Caco-2 (cell line): ENCODE data around the gene GDF7. TPM values are rescaled to one million over a fixed set of nuclear protein-coding genes. Genes with fewer than 3 reads are reported as not detected.
A peak's percentile ranks its signal among the peaks of the same experiment; 100 is the strongest.

Source experiments
- BruUV-seq: library from RNA; stranded (reverse); fragments of 400-500 nt; replicated peaks from 2 replicates; lab custom pipeline; 2021; lab: Mats Ljungman, UMichigan
- CTCF ChIA-PET: fragments of 300-600 bp; sonication (Branson Sonifier 250); formaldehyde crosslinking; loops from one replicate; lab custom pipeline; 2022; ENCODE audit warnings: antibody characterized with exemption; lab: Charles Lee
- POLR2A ChIA-PET: fragments of 300-600 bp; sonication (Branson Sonifier 250); formaldehyde crosslinking; loops from one replicate; lab custom pipeline; 2022; ENCODE audit warnings: antibody characterized with exemption; lab: Charles Lee
- DNase-seq, 2 experiments: peaks; one replicate each; pipeline versions ENCODE4 v3.0.0 to v3.0.0-alpha.2; 2020 to 2022
- H3K27me3 ChIP-seq: replicated peaks from 2 replicates; pipeline ENCODE4 v1.6.0; 2011; ENCODE audit warnings: low read length; ENCODE audit not compliant: control insufficient read depth, insufficient read depth
- H3K36me3 ChIP-seq: 2 replicates; pipeline ENCODE4 v1.5.1; 2011; ENCODE audit warnings: low read length; ENCODE audit not compliant: control insufficient read depth, insufficient read depth
- H3K4me1 ChIP-seq: fragments of 250-450 bp; sonication (Bioruptor Pico); 2 replicates; pipeline ENCODE4 v1.5.1; 2020; ENCODE audit warnings: mild to moderate bottlenecking
- H3K4me3 ChIP-seq: 2 replicates; pipeline ENCODE4 v1.5.1; 2011; ENCODE audit warnings: low read depth, mild to moderate bottlenecking, control low read depth, low read length
- H3K9me3 ChIP-seq: fragments of 250-450 bp; sonication (Bioruptor Pico); 2 replicates; pipeline ENCODE4 v1.5.1; 2020; ENCODE audit warnings: mild to moderate bottlenecking, moderate library complexity
- H3K27ac Mint-ChIP-seq: one replicate; pipeline ENCODE4 v1.8.0; 2022; ENCODE audit warnings: mixed read lengths; ENCODE audit not compliant: unreplicated experiment
- H3K27me3 Mint-ChIP-seq: one replicate; pipeline ENCODE4 v1.8.0; 2022; ENCODE audit warnings: mixed read lengths; ENCODE audit not compliant: insufficient read depth, unreplicated experiment
- H3K36me3 Mint-ChIP-seq: one replicate; pipeline ENCODE4 v1.8.0; 2022; ENCODE audit warnings: mild to moderate bottlenecking, mixed read lengths; ENCODE audit not compliant: insufficient read depth, unreplicated experiment
- H3K4me1 Mint-ChIP-seq: one replicate; pipeline ENCODE4 v1.8.0; 2022; ENCODE audit warnings: low read depth, mixed read lengths; ENCODE audit not compliant: unreplicated experiment
- H3K4me3 Mint-ChIP-seq: one replicate; pipeline ENCODE4 v1.8.0; 2022; ENCODE audit warnings: mild to moderate bottlenecking, moderate library complexity, mixed read lengths; ENCODE audit not compliant: unreplicated experiment
- H3K9me3 Mint-ChIP-seq: one replicate; pipeline ENCODE4 v1.8.0; 2022; ENCODE audit warnings: mixed read lengths; ENCODE audit not compliant: unreplicated experiment
- CTCF ChIP-seq, 2 experiments: fragments of 200-600 bp in 1 of 2; IDR thresholded peaks; 1 replicate in 1 of 2; 2 replicates in 1 of 2; pipeline versions ENCODE4 v1.5.1 to v1.8.0; 2011 to 2022; ENCODE audit warnings: antibody characterized with exemption in 1 of 2, control low read depth in 1 of 2, inconsistent platforms in 1 of 2, low read depth in 1 of 2, low read length in 1 of 2, mild to moderate bottlenecking in 1 of 2, moderate library complexity in 1 of 2; ENCODE audit not compliant: insufficient read depth in 1 of 2, severe bottlenecking in 1 of 2, unreplicated experiment in 1 of 2
- intact Hi-C: fragments of 100-400 bp; cut with micrococcal nuclease; formaldehyde crosslinking; loops from one replicate; pipeline ENCODE4 v1.10.0; 2022; ENCODE audit not compliant: unreplicated experiment
- total RNA-seq: library from RNA; stranded (reverse); gene quantifications from 2 replicates; pipeline ENCODE4 v1.2.3, GENCODE V29; 2022

GDF7 gene
- total RNA-seq, 1 experiment from 2014 or later: 1.7 TPM

- peak overlapping the region; percentile 54 for H3K4me3 ChIP-seq
- 0 out of 2 replicates have a peak, but pooled peaks cover 12% of the 10 kb centered on the region for H3K4me1 ChIP-seq
- Mint-ChIP-seq H3K36me3 (peaks cover 4% of the 10 kb centered on the region), H3K27me3 (peaks cover 4% of the 10 kb centered on the region), H3K4me1 (no peaks in the 10 kb centered on the region), H3K9me3 (no peaks in the 10 kb centered on the region), H3K27ac (no peak overlapping the region), H3K4me3 (peak overlapping the region; percentile 70)
- no TSS peak for BruUV-seq
- ChIA-PET POLR2A (interaction anchor here (0.9 kb wide), 2 partner anchors 8 to 9 kb away, joined by 5 read pairs; no protein-coding TSS in a partner anchor), CTCF (interaction anchor here (0.7 to 3.5 kb wide), 4 partner anchors 9 to 296 kb away, joined by 3 to 72 read pairs (median 8); partner anchors contain the start of gene HS1BP3)
- H3K9me3 ChIP-seq: no peaks in the 10 kb centered on the region
- no peaks in the 10 kb centered on the region for H3K36me3 ChIP-seq
- no peak for DNase-seq
- peak in 1 of 2 experiments; percentile 46 for TF ChIP-seq CTCF (IDR thresholded peaks at IDR 0.05; ENCODE audit: insufficient read depth in 1 of 2, low read depth in 1 of 2, low read length in 1 of 2, severe bottlenecking in 1 of 2, unreplicated experiment in 1 of 2)
- intact Hi-C loops: no loop called here
- no peaks in the 10 kb centered on the region; the same call in 1 of the 2 replicates for H3K27me3 ChIP-seq
Observed at GRCh38 chr2:20667151-20667530, 197 bp downstream of the GDF7 start.

- peaks cover 4% of the 10 kb centered on the region for H3K27me3 Mint-ChIP-seq
- H3K27ac Mint-ChIP-seq: no peak overlapping the region
- peak overlapping the region; percentile 54 for H3K4me3 ChIP-seq
- no TSS peak for BruUV-seq
- H3K36me3 ChIP-seq: no peaks in the 10 kb centered on the region
- TF ChIP-seq CTCF (IDR thresholded peaks at IDR 0.05; ENCODE audit: insufficient read depth in 1 of 2, low read depth in 1 of 2, low read length in 1 of 2, severe bottlenecking in 1 of 2, unreplicated experiment in 1 of 2): no peak
- no peaks in the 10 kb centered on the region for H3K9me3 Mint-ChIP-seq
- ChIA-PET CTCF (interaction anchor here (3.0 to 3.5 kb wide), 2 partner anchors 9 to 17 kb away, joined by 12 to 72 read pairs; partner anchors contain the start of gene HS1BP3), POLR2A (interaction anchor here (0.9 kb wide), 1 partner anchor 8 kb away, joined by 5 read pairs; no protein-coding TSS in a partner anchor)
- H3K27me3 ChIP-seq: no peaks in the 10 kb centered on the region; the same call in 1 of the 2 replicates
- H3K4me1 Mint-ChIP-seq: no peaks in the 10 kb centered on the region
- no peaks in the 10 kb centered on the region for H3K9me3 ChIP-seq
- H3K36me3 Mint-ChIP-seq: peaks cover 10% of the 10 kb centered on the region
- intact Hi-C loops: loop anchor here (1.0 kb wide), 1 partner anchor 9 kb away; no protein-coding TSS in a partner anchor
- H3K4me3 Mint-ChIP-seq: peak overlapping the region; percentile 62
- 0 out of 2 replicates have a peak, but pooled peaks cover 12% of the 10 kb centered on the region for H3K4me1 ChIP-seq
- DNase-seq: peak in 1 of 2 experiments; percentile 27
Observed at GRCh38 chr2:20667531-20668401, 822 bp downstream of the GDF7 start.

GRCh38 chr2:20668451-20668850, 1.5 kb downstream of the GDF7 start:
- H3K27me3 ChIP-seq: no peaks in the 10 kb centered on the region; the same call in 1 of the 2 replicates
- intact Hi-C loops: loop anchor here (1.0 kb wide), 1 partner anchor 8 kb away; no protein-coding TSS in a partner anchor
- H3K4me3 ChIP-seq: no peak overlapping the region
- H3K4me3 Mint-ChIP-seq: peak overlapping the region; percentile 62
- H3K27me3 Mint-ChIP-seq: peaks cover 4% of the 10 kb centered on the region
- CTCF ChIA-PET: interaction anchor here (3.5 kb wide), 1 partner anchor 8 kb away, joined by 72 read pairs; no protein-coding TSS in a partner anchor
- no peaks in the 10 kb centered on the region for H3K9me3 Mint-ChIP-seq
- TF ChIP-seq CTCF (IDR thresholded peaks at IDR 0.05; ENCODE audit: insufficient read depth in 1 of 2, low read depth in 1 of 2, low read length in 1 of 2, severe bottlenecking in 1 of 2, unreplicated experiment in 1 of 2): no peak
- H3K27ac Mint-ChIP-seq: no peak overlapping the region
- POLR2A ChIA-PET: no interaction called here
- BruUV-seq: no TSS peak
- no peaks in the 10 kb centered on the region for H3K4me1 Mint-ChIP-seq
- no peaks in the 10 kb centered on the region for H3K36me3 ChIP-seq
- H3K36me3 Mint-ChIP-seq: peaks cover 15% of the 10 kb centered on the region
- H3K4me1 ChIP-seq: 0 out of 2 replicates have a peak, but pooled peaks cover 12% of the 10 kb centered on the region
- H3K9me3 ChIP-seq: no peaks in the 10 kb centered on the region
- DNase-seq: no peak
